ENCODE data around the gene XG.

The XG gene

DNA sequence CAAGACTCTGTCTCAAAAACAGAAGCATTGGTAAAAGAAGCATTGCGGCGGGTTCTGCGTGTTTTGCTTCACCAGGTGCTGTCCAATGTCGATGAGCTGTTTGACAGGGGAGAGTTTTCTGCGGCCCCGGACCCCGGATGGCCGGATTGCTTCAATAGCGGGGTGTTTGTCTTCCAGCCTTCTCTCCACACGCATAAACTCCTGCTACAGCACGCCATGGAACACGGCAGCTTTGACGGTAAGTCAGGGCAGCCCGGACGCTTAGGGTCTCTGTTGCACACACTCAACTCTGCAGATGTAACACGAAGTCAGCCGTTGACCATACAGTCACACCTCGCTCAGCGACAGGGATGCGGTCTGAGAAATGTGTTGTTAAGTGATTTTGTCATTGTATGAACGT is 103.1 kb downstream of the XG start:
- TF ChIP-seq, protein P1, sequence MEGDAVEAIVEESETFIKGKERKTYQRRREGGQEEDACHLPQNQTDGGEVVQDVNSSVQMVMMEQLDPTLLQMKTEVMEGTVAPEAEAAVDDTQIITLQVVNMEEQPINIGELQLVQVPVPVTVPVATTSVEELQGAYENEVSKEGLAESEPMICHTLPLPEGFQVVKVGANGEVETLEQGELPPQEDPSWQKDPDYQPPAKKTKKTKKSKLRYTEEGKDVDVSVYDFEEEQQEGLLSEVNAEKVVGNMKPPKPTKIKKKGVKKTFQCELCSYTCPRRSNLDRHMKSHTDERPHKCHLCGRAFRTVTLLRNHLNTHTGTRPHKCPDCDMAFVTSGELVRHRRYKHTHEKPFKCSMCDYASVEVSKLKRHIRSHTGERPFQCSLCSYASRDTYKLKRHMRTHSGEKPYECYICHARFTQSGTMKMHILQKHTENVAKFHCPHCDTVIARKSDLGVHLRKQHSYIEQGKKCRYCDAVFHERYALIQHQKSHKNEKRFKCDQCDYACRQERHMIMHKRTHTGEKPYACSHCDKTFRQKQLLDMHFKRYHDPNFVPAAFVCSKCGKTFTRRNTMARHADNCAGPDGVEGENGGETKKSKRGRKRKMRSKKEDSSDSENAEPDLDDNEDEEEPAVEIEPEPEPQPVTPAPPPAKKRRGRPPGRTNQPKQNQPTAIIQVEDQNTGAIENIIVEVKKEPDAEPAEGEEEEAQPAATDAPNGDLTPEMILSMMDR (IDR thresholded peaks at IDR 0.05; ENCODE audit: insufficient read depth, low read length, poor library complexity, severe bottlenecking): no peak
- TF ChIP-seq EZH2phosphoT487 (conservative IDR thresholded peaks at IDR 0.05; ENCODE audit: low read length): no peak
- Histone ChIP-seq H2AFZ (ENCODE audit: low read depth, low read length, severe bottlenecking) (no peak overlapping the region), H3K9me3 (ENCODE audit: insufficient read depth, low read length) (no peaks in the 10 kb centered on the region), H3K36me3 (ENCODE audit: low read length) (no peaks in the 10 kb centered on the region), H3K9ac (ENCODE audit: low read length) (no peak overlapping the region), H3F3A (ENCODE audit: insufficient read depth) (no peaks in the 10 kb centered on the region), H3K4me3 (ENCODE audit: insufficient read depth, low read length, poor library complexity, severe bottlenecking) (no peak overlapping the region), H3K4me2 (ENCODE audit: low read depth, low read length, poor library complexity, severe bottlenecking) (no peak overlapping the region), H3K9me2 (replicated peaks; ENCODE audit: insufficient read depth, low read length) (no peaks in the 10 kb centered on the region), H3K79me2 (ENCODE audit: insufficient read depth, low read length) (no peaks in the 10 kb centered on the region), H4K20me1 (ENCODE audit: low read depth, low read length) (no peaks in the 10 kb centered on the region), H3K27ac (ENCODE audit: low read depth, low read length) (no peak overlapping the region), H3K27me3 (ENCODE audit: low read length) (no peaks in the 10 kb centered on the region)

DNA sequence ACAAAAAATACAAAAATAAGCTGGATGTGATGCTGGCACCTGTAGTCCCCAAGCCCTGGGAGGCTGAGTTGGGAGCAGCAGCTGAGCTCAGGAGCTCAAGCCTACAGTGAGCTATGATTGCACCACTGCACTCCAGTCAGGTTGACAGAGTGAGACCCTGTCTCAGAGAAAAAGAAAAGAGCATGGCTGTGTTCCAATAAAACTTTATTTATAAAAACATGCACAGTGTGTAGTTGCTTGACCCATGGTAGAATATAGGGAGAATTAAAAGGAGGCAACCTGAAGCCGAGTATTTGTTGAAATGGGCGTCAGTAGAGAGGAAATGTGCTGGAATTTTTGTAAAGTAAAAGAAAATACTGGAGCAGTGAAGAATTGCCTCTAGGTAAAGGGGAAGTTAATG is 103.9 kb downstream of the XG start:
- no peaks in the 10 kb centered on the region for H3K9me2 ChIP-seq (replicated peaks; ENCODE audit: insufficient read depth, low read length)
- no peak overlapping the region for H3K4me2 ChIP-seq (ENCODE audit: low read depth, low read length, poor library complexity, severe bottlenecking)
- no peaks in the 10 kb centered on the region for H4K20me1 ChIP-seq (ENCODE audit: low read depth, low read length)
- H3K27me3 ChIP-seq (ENCODE audit: low read length): no peaks in the 10 kb centered on the region
- H3K27ac ChIP-seq (ENCODE audit: low read depth, low read length): no peak overlapping the region
- no peak overlapping the region for H3K4me3 ChIP-seq (ENCODE audit: insufficient read depth, low read length, poor library complexity, severe bottlenecking)
- H2AFZ ChIP-seq (ENCODE audit: low read depth, low read length, severe bottlenecking): no peak overlapping the region
- H3K36me3 ChIP-seq (ENCODE audit: low read length): no peaks in the 10 kb centered on the region
- H3K9ac ChIP-seq (ENCODE audit: low read length): no peak overlapping the region
- H3K79me2 ChIP-seq (ENCODE audit: insufficient read depth, low read length): no peaks in the 10 kb centered on the region
- no peaks in the 10 kb centered on the region for H3K9me3 ChIP-seq (ENCODE audit: insufficient read depth, low read length)
- no peak for TF ChIP-seq EZH2phosphoT487 (conservative IDR thresholded peaks at IDR 0.05; ENCODE audit: low read length)
- TF ChIP-seq, protein P1 (IDR thresholded peaks at IDR 0.05; ENCODE audit: insufficient read depth, low read length, poor library complexity, severe bottlenecking): no peak
- no peaks in the 10 kb centered on the region for H3F3A ChIP-seq (ENCODE audit: insufficient read depth)

DNA sequence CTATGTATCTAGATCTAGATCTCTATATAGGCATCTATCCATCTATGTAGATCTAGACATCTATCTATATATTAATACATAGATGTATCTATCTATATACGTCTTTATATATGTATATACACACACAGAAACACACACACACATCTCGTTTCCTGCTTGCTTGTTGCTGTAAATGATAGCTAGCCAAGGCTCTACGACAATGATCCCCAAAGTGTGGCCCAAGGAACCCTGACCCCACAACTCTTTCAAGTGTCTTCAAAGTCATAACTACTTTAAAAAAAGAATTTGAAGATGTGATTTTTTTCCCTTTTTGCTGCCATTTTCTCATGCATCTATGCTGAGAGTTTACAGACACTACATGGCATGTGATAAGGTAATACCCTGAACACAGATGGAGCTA is 105.7 kb downstream of the XG start:
- Histone ChIP-seq H3K9me2 (replicated peaks; ENCODE audit: insufficient read depth, low read length) (no peaks in the 10 kb centered on the region), H2AFZ (ENCODE audit: low read depth, low read length, severe bottlenecking) (no peak overlapping the region), H3K36me3 (ENCODE audit: low read length) (no peaks in the 10 kb centered on the region), H3K27me3 (ENCODE audit: low read length) (no peaks in the 10 kb centered on the region), H3K79me2 (ENCODE audit: insufficient read depth, low read length) (no peaks in the 10 kb centered on the region), H3K4me2 (ENCODE audit: low read depth, low read length, poor library complexity, severe bottlenecking) (no peak overlapping the region), H3K9me3 (ENCODE audit: insufficient read depth, low read length) (no peaks in the 10 kb centered on the region), H3K27ac (ENCODE audit: low read depth, low read length) (no peak overlapping the region), H3F3A (ENCODE audit: insufficient read depth) (no peaks in the 10 kb centered on the region), H4K20me1 (ENCODE audit: low read depth, low read length) (no peaks in the 10 kb centered on the region), H3K4me3 (ENCODE audit: insufficient read depth, low read length, poor library complexity, severe bottlenecking) (no peak overlapping the region), H3K9ac (ENCODE audit: low read length) (no peak overlapping the region)
- TF ChIP-seq EZH2phosphoT487 (conservative IDR thresholded peaks at IDR 0.05; ENCODE audit: low read length): no peak
- TF ChIP-seq, protein P1 (IDR thresholded peaks at IDR 0.05; ENCODE audit: insufficient read depth, low read length, poor library complexity, severe bottlenecking): no peak

Measured in SU-DHL-6 (cell line).